ENCODE measurements around the gene ADORA2A.

ADORA2A gene

DNA sequence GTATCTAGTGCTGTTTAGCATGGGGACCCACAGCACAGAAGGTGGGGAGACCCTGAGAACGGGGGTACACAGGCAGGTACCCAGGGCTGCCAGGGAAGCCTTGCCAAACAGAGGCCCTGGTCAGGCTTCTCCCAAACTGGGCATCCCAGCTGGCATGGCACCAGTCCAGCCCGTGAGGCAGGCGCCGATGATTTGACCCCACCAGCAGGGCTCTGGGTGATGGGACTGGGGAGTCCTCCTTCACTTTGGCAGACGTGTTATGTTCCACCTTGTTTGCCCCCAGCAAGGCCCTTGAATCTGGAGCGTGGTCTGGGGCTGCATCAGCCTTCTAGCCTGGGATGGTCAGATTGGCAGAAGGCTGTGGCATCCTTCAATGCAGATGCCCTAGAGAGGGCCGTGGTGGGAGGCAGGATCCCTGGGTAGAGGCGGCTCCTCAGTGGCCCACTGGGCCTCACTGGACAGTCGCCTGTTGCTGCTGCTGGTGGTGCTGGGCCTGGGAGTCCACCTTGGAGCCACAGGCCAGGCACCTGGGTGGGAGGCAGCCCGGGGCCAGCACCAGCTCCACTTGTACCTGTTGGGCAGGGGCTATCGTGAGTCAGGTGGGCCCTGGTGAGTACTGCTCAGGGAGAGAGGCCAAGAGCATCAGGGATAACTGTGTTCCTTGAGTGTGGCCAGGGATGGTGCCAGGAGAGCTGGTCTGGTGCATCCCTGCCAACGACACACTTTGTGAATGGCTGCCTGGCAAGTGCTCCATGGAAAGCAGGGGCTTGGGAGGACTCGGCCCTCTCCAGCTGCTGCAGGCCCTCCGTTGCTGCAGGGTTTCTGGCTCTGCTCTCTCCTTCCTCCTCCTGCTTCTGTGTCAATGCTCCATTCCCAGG lies 3.3 kb downstream of the ADORA2A start:
- no peaks in the 10 kb centered on the region for H3K27me3 Mint-ChIP-seq
- peaks cover 4% of the 10 kb centered on the region for H3K36me3 Mint-ChIP-seq
- H3K4me3 Mint-ChIP-seq = peak overlapping the region; percentile 95
- H3K27ac Mint-ChIP-seq = peak overlapping the region; percentile 97
- H3K4me1 Mint-ChIP-seq (ENCODE audit: low read depth) = peaks cover 86% of the 10 kb centered on the region
- no peaks in the 10 kb centered on the region for H3K9me3 Mint-ChIP-seq (ENCODE audit: low read depth)

DNA sequence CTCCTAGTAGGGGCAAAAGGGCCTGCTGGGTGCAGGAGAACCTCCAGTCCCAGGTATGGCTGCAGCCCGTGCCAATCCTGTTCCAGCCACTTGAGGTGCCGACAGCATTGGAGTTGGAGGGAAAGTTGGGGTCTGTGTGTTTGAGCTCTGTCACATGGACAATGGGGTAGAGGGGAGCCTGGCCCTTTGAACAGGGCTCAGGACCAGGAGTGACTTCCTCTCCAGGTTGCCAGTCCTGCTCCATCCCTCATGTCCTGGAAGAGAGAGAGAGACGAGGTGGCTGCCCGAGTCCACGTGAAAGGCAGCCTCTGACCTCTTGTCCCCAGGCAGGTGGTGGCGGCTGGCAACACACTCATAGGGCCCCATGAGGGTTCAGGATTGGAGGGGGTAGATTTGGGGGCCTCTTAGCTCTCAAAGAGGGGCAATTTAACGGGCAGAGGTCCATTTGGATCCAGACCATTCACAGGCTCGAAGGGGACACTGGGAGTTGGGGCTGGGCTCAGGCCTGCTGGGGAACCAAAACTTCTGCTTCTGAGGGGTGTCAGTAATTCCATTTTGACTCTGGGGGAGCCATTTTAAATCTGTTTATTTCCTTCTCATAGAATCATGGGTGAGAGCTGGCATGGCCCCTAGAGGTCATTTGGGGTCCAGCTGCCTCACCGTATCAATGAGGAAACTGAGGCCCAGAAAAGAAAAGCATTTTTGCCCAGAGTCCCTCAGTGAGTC lies 4.1 kb downstream of the ADORA2A start:
- Mint-ChIP-seq H3K27me3 (no peaks in the 10 kb centered on the region), H3K9me3 (ENCODE audit: low read depth) (no peaks in the 10 kb centered on the region), H3K36me3 (peaks cover 4% of the 10 kb centered on the region), H3K4me3 (peak overlapping the region; percentile 78), H3K4me1 (ENCODE audit: low read depth) (peaks cover 86% of the 10 kb centered on the region), H3K27ac (peak overlapping the region; percentile 90)

DNA sequence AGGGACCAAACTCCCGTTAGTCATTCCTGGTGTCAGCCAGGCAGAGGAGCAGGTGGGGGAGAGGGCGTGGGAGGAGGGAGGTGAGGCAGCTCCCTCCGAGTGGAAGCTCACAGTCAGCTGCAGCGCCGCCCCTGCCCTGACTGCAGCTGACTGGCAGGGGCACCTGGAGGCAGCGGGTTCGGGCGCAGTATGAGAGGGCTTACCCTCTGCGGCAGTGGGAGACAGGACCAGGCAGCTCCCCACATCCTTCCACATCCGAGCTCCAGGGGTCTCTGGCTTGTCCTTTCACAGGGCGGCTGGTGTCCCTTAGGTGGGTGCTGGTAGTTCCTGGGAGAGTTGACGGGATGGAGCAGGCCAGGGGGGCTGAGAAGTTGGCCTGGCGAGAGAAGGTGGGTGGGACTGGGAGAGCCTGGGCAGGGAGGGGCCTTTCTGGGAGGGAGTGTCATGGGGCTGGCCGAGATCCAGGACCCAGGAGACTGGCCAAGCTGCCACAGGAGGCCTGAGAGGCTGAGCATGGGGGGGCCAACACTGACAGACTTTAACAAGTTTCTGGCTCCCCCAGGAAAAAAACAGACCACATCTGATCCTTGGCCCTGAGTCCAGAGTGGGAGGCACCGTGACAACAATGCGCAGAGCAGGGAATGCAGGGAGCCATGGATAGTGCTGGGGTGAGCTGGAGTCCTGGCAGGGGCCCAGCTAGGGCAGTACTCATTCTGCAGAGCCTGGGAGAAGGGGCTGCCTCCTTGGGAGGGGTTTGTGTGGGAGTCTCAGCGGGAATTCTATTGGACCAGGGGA lies 4.9 kb downstream of the ADORA2A start:
- Mint-ChIP-seq H3K4me3 (peak overlapping the region; percentile 78), H3K36me3 (peaks cover 4% of the 10 kb centered on the region), H3K27ac (peak overlapping the region; percentile 90), H3K9me3 (ENCODE audit: low read depth) (no peaks in the 10 kb centered on the region), H3K4me1 (ENCODE audit: low read depth) (peaks cover 88% of the 10 kb centered on the region), H3K27me3 (no peaks in the 10 kb centered on the region)

DNA sequence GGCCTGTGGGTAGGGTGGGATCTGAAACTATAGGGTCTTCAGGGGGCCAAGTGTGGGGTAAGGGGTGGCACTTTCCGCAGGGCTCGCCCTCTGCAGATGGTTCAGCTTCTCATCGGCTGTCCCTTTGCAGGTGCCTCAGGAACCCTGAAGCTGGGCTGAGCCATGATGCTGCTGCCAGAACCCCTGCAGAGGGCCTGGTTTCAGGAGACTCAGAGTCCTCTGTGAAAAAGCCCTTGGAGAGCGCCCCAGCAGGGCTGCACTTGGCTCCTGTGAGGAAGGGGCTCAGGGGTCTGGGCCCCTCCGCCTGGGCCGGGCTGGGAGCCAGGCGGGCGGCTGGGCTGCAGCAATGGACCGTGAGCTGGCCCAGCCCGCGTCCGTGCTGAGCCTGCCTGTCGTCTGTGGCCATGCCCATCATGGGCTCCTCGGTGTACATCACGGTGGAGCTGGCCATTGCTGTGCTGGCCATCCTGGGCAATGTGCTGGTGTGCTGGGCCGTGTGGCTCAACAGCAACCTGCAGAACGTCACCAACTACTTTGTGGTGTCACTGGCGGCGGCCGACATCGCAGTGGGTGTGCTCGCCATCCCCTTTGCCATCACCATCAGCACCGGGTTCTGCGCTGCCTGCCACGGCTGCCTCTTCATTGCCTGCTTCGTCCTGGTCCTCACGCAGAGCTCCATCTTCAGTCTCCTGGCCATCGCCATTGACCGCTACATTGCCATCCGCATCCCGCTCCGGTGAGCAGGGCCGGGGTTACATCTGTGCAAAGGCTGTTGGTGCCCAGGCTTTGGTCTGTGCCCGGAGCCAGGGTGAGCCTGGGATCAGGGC lies 5.8 kb downstream of the ADORA2A start:
- no peaks in the 10 kb centered on the region for H3K27me3 Mint-ChIP-seq
- peaks cover 3% of the 10 kb centered on the region for H3K36me3 Mint-ChIP-seq
- peak overlapping the region; percentile 97 for H3K27ac Mint-ChIP-seq
- peak overlapping the region; percentile 83 for H3K4me3 Mint-ChIP-seq
- no peaks in the 10 kb centered on the region for H3K9me3 Mint-ChIP-seq (ENCODE audit: low read depth)
- peaks cover 94% of the 10 kb centered on the region for H3K4me1 Mint-ChIP-seq (ENCODE audit: low read depth)

DNA sequence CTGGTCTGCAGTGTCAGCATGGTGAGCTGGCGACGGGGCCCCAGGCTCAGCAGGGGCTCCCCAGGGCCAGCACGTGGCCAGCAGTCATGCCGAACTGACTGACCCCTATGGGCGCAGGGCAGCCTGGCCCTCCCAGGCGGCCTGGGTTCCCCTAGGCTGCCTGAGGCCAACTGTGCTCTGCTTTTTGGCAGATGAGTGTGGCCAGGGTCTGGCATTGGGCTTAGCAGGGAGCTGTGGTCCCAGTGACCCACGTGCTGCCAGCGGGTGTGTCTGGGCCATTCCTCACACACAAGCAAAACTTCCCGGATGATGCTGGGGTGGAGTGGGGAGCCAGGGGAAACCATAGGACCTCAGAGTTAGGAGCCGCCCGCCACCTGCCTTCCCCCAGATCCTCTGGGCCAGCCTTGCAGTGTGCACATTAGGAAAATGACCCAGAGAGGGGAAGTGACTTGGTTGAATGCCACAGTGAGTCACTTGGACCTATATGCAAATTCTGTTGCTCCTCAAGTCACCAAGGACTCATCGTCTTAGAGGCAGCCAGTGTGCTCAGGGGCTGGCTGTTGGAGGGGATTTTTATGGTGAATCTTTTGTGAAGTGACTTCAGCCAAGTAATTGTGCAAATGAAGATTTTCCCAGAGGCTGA lies 6.5 kb downstream of the ADORA2A start:
- Mint-ChIP-seq H3K9me3 (ENCODE audit: low read depth) (no peaks in the 10 kb centered on the region), H3K27ac (peak overlapping the region; percentile 97), H3K4me1 (ENCODE audit: low read depth) (peaks cover 90% of the 10 kb centered on the region), H3K27me3 (no peaks in the 10 kb centered on the region), H3K36me3 (no peaks in the 10 kb centered on the region), H3K4me3 (peak overlapping the region; percentile 83)

DNA sequence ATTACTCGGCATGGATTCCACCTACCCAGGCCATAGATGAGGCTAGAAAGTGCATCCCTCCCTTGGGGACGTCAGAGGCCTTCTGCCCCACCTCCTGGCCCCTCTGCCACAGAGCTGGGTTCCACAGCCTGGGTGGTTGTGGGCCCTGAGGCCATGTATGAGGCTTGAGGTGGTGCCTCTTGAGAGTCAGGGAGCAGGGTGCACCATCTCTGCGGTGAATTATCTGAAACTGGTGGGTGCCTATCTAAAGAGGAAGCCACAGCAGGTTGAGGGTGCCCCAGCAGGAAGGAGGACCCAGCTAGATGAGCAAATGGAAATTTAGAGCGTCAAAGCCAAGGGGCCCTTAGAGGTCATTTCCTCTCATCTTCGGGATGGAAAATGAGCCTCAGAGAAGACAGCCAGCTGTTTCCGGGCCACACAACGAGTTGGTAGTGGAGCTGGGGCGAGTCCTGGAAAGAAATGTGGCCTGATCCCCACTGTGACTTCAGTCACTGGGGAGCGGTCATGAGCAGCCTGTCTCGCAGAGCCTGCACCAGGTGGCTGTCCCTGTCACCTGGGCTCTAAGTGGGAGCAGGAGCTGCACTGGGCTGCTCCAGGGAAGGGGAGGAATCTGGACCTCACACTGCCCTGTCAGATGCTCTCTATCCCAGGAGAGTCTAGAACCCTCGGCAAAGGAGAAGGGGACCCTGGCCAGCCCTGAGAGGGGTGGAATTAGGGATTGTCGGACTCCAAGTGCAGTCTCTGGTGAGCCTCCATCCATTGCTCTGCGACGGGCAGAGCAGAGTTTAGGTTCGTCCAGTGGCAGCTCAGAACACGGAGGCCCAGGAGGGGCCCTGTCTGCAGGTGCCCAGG lies 7.3 kb downstream of the ADORA2A start:
- H3K27ac Mint-ChIP-seq = peak overlapping the region; percentile 97
- peak overlapping the region; percentile 83 for H3K4me3 Mint-ChIP-seq
- no peaks in the 10 kb centered on the region for H3K27me3 Mint-ChIP-seq
- no peaks in the 10 kb centered on the region for H3K36me3 Mint-ChIP-seq
- H3K4me1 Mint-ChIP-seq (ENCODE audit: low read depth) = peaks cover 88% of the 10 kb centered on the region
- H3K9me3 Mint-ChIP-seq (ENCODE audit: low read depth) = no peaks in the 10 kb centered on the region

DNA sequence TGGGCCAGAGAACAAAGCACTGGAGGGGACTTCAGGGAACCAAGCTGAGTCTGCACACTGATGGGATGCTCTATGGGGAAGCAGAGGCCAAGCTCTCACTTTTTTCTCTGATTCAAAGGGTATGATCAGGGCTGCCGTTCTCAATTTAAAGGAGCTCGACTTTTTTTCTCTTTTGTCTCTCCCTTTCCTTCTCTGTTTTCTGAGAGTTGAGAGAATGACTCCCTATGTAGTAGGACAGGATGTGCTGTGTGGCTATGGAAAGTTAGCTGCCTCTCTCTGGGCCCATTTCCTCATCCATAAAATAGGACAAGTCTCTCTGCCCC lies 7.9 kb downstream of the ADORA2A start:
- peak overlapping the region; percentile 97 for H3K27ac Mint-ChIP-seq
- peaks cover 85% of the 10 kb centered on the region for H3K4me1 Mint-ChIP-seq (ENCODE audit: low read depth)
- H3K36me3 Mint-ChIP-seq = no peaks in the 10 kb centered on the region
- H3K27me3 Mint-ChIP-seq = no peaks in the 10 kb centered on the region
- no peaks in the 10 kb centered on the region for H3K9me3 Mint-ChIP-seq (ENCODE audit: low read depth)
- H3K4me3 Mint-ChIP-seq = peak overlapping the region; percentile 83

DNA sequence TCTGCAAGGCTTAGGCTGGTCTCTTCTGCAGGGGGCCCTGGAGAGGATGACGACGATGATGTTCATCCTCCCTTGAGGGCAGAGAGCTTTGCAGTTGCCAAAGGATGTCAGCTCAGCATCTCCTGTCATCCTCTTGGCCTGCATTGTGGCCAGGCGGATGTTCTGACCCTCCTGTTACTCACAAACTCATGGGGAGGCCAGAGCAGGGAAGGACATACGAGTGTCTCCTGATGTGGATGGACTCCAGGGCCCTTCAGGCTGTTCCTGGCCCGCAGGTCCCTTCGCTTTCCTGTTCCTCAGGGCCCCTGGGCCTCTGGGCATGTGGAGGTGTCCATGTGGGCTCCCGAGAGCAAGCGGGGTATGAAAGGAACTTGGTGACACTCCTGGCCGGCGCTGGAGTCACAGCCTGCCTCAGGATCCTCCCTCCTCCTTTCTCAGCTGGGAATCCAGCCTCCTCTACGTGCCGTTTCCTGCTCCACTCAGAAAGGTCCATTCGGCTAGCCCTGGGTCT lies 8.5 kb downstream of the ADORA2A start:
- Mint-ChIP-seq H3K4me3 (peak overlapping the region; percentile 83), H3K27ac (peak overlapping the region; percentile 97), H3K36me3 (peaks cover 3% of the 10 kb centered on the region), H3K4me1 (ENCODE audit: low read depth) (peaks cover 89% of the 10 kb centered on the region), H3K9me3 (ENCODE audit: low read depth) (no peaks in the 10 kb centered on the region), H3K27me3 (no peaks in the 10 kb centered on the region)

DNA sequence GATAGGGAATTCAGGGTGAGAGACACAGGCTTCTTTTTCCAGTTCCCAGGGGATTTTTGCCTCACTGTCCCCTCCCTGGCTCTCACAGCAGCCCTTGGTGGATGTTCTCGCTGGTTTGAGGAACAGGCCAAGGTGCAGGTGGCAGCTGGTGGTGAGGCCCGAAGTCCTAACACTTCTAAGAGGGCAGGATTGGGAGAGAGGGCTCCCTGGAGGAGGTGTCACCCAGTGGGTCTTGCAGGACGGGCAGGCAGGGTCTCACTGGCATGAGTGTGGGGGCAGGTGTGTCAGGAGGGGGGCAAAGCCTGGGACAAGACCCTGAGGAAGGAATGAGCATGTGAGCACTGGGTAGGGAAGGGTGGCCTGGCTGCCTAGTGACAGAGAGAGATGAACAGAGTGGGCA lies 9.2 kb downstream of the ADORA2A start:
- Mint-ChIP-seq H3K27ac (peak overlapping the region; percentile 97), H3K9me3 (ENCODE audit: low read depth) (no peaks in the 10 kb centered on the region), H3K4me3 (peak overlapping the region; percentile 36), H3K27me3 (no peaks in the 10 kb centered on the region), H3K36me3 (peaks cover 5% of the 10 kb centered on the region), H3K4me1 (ENCODE audit: low read depth) (peaks cover 88% of the 10 kb centered on the region)

DNA sequence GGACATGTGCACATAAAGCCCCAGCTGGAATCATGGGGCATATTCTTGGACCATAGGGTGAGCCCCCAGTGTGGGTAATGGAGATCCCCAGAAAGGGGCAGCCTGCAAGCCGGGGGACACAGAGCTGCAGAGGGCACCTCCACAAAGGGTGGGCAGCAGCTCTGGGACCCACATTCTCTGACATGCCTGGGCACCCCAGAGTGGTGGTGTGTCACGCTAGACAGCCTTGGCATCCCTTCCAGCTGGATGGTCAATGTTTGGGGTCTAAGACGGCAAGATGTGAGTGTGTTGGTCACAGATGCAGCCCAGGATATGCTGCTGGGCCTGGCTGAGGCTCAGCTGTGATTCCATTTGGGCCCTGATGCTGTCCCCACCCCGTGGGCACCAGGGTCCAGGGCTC lies 9.7 kb downstream of the ADORA2A start:
- Mint-ChIP-seq H3K36me3 (peaks cover 5% of the 10 kb centered on the region), H3K9me3 (ENCODE audit: low read depth) (no peaks in the 10 kb centered on the region), H3K27ac (peak overlapping the region; percentile 97), H3K4me3 (peak overlapping the region; percentile 36), H3K4me1 (ENCODE audit: low read depth) (peaks cover 83% of the 10 kb centered on the region), H3K27me3 (no peaks in the 10 kb centered on the region)

DNA sequence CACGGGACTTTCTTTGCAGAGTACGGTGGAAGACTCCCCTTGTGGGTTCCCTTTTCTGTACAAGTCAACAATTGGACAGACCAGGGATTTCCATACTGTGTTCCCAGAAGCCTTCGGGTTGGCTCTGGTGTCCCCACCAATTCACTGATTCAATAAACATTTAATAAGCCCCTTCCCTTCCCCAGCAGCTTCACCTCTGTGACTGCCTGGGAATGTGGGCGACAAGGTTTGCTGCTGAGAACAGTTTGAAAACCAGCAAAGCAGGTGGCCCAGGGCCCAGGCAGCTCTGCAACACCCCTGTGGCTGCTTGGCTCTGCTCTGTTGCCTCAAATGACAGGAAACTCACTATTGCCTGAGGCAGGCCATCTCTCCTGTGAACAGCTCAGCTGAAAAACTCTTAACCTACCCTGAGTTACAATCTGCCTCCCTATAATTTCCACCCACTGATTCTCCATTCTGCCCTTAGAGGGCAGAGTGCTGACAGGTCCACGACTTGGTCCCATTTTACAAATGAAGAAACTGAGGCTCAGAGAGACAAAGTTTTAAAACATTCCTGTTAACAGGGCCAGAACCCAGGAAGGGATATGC lies 10.4 kb downstream of the ADORA2A start:
- Mint-ChIP-seq H3K4me1 (ENCODE audit: low read depth) (peaks cover 83% of the 10 kb centered on the region), H3K9me3 (ENCODE audit: low read depth) (no peaks in the 10 kb centered on the region), H3K27ac (peak overlapping the region; percentile 97), H3K36me3 (peaks cover 5% of the 10 kb centered on the region), H3K27me3 (no peaks in the 10 kb centered on the region), H3K4me3 (peak overlapping the region; percentile 30)

DNA sequence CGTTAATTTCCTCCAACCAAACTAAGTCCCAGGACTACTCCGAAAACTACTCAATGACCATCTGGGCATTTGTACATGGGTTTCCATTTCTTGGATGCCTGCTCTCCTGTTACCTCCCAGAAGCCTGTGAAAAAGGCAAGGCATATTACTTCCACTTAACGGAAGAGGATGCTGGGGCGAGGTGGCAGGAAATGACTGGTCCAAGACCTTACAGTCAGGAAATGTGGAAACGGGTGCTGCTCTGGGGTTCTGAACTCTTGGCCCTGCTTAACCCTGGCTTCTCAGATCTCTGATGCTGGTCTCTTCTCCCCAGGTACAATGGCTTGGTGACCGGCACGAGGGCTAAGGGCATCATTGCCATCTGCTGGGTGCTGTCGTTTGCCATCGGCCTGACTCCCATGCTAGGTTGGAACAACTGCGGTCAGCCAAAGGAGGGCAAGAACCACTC lies 12.9 kb downstream of the ADORA2A start:
- Mint-ChIP-seq H3K36me3 (peaks cover 8% of the 10 kb centered on the region), H3K9me3 (ENCODE audit: low read depth) (no peaks in the 10 kb centered on the region), H3K27ac (peak overlapping the region; percentile 88), H3K4me1 (ENCODE audit: low read depth) (peaks cover 76% of the 10 kb centered on the region), H3K4me3 (no peak overlapping the region), H3K27me3 (no peaks in the 10 kb centered on the region)
